Prostate gland (tissue), 2 donors: ENCODE data around the gene KIF26B. TPM values are rescaled to one million over a fixed set of nuclear protein-coding genes. Genes with fewer than 3 reads are reported as not detected.

Experiments
- DNase-seq: peaks from one replicate; pipeline ENCODE4 v3.0.0-alpha.2; 2019; ENCODE audit warnings: low spot score
- H3K27ac ChIP-seq, 2 donors: fragments of 200-600 bp; sonication (generic); 2 replicates each; pipeline ENCODE4 v1.5.1; 2017 to 2019
- H3K27me3 ChIP-seq: fragments of 200-600 bp; sonication (generic); replicated peaks from 2 replicates; pipeline ENCODE4 v1.5.1; 2019; ENCODE audit not compliant: insufficient read depth
- H3K36me3 ChIP-seq, 2 donors: fragments of 200-600 bp; sonication (generic); 1 replicate in 1 of 2; 2 replicates in 1 of 2; pipeline versions ENCODE4 v1.5.1 to v1.8.1; 2017 to 2019
- H3K4me1 ChIP-seq: fragments of 200-600 bp; sonication (generic); replicated peaks from 2 replicates; pipeline ENCODE4 v1.5.1; 2019
- H3K4me3 ChIP-seq, 2 donors: fragments of 200-600 bp; sonication (generic); 2 replicates each; pipeline ENCODE4 v1.5.1; 2017 to 2019
- H3K9me3 ChIP-seq: fragments of 200-600 bp; sonication (generic); 2 replicates; pipeline ENCODE4 v1.5.1; 2017
- POLR2A ChIP-seq: fragments of 450-650 bp; IDR thresholded peaks from one replicate; pipeline ENCODE4 v1.6.1; 2016; ENCODE audit warnings: antibody characterized with exemption, mild to moderate bottlenecking
- POLR2AphosphoS5 ChIP-seq: sonication (generic); formaldehyde crosslinking; IDR thresholded peaks from one replicate; pipeline ENCODE4 v1.6.1; 2017; ENCODE audit warnings: antibody characterized with exemption
- WGBS: methylation state at CpG from one replicate; pipeline ENCODE4 v1.1.5; 2018; 5-methylcytosine and 5-hydroxymethylcytosine counted together
- intact Hi-C: fragments of 100-400 bp; cut with DNase I; formaldehyde crosslinking; loops from one replicate; pipeline ENCODE4 v1.14.2; 2022
- total RNA-seq, 2 donors: library from RNA; depleted of rRNA; stranded (reverse); fragments of >200 nt; gene quantifications; one replicate each; pipeline ENCODE4 v1.1.0, GENCODE V29; 2016
- TF ChIP-seq, protein P1 (sequence below), 4 experiments: fragments of 200-600 bp in 2 of 4; fragments of 450-650 bp in 2 of 4; sonication (generic) in 2 of 4; IDR thresholded peaks; 1 replicate in 3 of 4; 2 replicates in 1 of 4; pipeline ENCODE4 v1.5.1; 2016 to 2019; ENCODE audit warnings: antibody characterized with exemption in 4 of 4, mild to moderate bottlenecking in 2 of 4, moderate library complexity in 2 of 4

The KIF26B gene
- total RNA-seq, 2 donors from 2014 or later: 3.3 to 3.8 TPM

DNA sequence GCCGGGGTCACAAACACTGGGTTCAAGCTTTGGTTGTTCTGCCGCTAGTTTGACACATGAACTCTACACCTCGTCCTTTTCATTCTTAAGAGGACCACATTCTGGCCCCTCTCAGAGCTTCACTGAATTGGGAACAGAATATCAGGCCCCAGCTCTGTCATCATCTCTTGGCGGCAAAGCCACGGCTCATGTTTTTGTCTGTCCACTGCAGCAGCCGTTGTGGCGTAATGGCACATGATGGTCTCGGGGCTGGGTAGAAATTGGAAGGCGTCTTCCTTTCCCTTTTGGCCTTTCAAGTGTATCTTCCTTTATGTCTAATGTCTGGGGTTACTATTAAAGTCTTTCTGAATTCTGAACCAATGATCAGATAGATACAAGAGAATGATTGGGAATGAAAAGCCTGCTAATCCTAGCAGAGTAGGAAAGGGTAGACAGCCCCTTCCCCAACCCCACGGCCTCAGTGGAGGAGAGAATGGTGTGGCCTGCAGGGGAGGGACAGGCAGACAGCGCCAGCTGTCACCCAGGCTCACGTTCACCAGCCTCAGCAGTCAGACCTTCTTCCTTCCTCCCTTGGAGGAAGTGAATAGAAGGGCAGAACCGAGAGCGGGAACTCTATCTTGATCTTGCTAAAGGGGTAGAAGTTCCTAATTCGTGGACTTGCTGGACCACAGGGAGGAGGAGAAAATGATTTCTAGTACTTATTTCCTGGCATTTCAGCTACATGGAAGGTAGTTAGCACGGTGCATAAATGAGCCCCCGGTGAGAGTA, 498.1 kb downstream of the KIF26B start:
- no peak for DNase-seq

DNA sequence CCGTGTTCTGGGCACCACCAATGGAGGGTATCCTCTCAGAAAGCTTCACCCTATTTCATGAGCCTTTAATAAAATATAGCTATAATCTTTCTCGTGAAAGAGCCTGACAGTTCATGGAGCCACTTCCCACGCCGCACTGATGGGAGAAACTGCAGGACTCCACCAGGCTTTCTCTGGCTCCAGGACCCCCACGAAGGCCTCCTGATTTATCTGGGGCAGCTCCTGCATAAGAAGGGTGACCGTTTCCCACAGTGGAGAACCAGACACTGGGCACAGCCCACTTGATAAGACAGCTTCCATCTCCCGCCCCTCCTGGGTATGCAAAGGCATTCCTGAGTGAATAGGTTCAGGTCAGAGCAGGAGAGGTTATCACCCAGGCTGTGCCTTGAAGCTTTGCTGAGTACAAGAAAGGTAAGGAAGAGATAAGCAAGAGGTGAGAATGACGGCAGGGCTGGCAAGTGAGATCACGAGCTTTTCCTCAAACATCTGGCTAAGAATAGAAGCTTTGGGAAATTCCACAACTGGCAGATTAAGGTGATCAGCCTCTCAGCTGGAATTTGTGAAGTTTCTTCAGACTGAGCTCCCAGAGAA, 499.8 kb downstream of the KIF26B start:
- WGBS: 77% methylated on average over 9 of the region's 9 CpGs
- no peak for DNase-seq
- intact Hi-C loops: no loop called here

More for the DNA sequence above, 498.1 kb downstream of the KIF26B start:
- Histone ChIP-seq H3K9me3 (no peaks in the 10 kb centered on the region), H3K27ac (no peak overlapping the region), H3K36me3 (no peaks in the 10 kb centered on the region), H3K4me3 (no peak overlapping the region), H3K27me3 (no peaks in the 10 kb centered on the region), H3K4me1 (no peaks in the 10 kb centered on the region)
- TF ChIP-seq POLR2A: no peak
- no peak for TF ChIP-seq POLR2AphosphoS5
- TF ChIP-seq, protein P1, sequence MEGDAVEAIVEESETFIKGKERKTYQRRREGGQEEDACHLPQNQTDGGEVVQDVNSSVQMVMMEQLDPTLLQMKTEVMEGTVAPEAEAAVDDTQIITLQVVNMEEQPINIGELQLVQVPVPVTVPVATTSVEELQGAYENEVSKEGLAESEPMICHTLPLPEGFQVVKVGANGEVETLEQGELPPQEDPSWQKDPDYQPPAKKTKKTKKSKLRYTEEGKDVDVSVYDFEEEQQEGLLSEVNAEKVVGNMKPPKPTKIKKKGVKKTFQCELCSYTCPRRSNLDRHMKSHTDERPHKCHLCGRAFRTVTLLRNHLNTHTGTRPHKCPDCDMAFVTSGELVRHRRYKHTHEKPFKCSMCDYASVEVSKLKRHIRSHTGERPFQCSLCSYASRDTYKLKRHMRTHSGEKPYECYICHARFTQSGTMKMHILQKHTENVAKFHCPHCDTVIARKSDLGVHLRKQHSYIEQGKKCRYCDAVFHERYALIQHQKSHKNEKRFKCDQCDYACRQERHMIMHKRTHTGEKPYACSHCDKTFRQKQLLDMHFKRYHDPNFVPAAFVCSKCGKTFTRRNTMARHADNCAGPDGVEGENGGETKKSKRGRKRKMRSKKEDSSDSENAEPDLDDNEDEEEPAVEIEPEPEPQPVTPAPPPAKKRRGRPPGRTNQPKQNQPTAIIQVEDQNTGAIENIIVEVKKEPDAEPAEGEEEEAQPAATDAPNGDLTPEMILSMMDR (IDR thresholded peaks at IDR 0.05): no peak
- WGBS: 91% methylated on average over 17 of the region's 17 CpGs
- intact Hi-C loops: no loop called here

DNA sequence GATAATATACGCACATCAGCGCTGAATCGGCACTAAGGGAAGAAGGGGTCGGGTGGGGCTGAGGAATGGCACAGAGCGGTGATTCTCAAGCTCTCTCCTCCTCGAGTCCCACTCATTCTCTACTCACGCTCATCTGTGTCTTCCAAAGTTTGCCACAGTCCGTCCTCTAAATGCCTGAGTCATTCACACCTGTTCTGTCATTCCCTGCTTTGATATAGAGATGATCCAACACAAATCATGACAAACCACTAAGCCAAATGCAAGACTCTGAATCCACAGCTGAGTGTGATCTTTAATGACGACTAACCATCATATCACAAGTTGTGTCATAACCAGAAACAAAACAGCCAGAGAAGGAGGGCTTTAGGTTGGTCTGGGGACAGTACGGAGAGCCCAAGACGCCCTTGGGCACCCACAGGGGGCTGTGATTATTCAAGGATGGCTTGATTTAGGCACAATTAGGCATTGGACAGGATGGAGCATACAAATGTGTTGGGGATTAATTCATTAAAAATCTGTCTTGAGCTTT, 501.5 kb downstream of the KIF26B start:
- 94% methylated on average over 11 of the region's 11 CpGs for WGBS
- intact Hi-C loops: no loop called here

More for the DNA sequence above, 499.8 kb downstream of the KIF26B start:
- TF ChIP-seq, protein P1 (IDR thresholded peaks at IDR 0.05): no peak
- TF ChIP-seq POLR2AphosphoS5: no peak
- no peak for TF ChIP-seq POLR2A
- H3K27me3 ChIP-seq: no peaks in the 10 kb centered on the region
- H3K27ac ChIP-seq: no peak overlapping the region
- H3K4me1 ChIP-seq: no peaks in the 10 kb centered on the region
- H3K9me3 ChIP-seq: no peaks in the 10 kb centered on the region
- no peak overlapping the region for H3K4me3 ChIP-seq
- H3K36me3 ChIP-seq: no peaks in the 10 kb centered on the region

DNA sequence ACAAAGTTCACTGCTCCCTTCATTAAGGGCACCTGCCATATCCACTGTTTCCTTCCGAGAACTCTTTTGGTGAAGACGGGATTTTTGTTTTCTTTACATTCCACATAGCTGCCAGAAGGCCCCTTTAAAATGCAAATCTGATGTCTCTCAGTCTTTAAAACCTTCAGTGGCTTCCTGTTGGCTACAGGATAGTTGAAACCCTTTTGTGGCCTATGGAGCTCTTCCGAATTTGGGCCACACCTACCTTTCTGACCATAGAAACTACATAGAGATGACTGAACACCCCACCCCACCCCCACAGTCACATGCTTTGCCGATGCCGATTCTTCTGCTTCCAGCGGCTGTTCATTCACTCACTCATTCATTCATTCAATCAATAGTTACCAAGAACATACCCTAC, 502.6 kb downstream of the KIF26B start:
- 86% methylated on average over 6 of the region's 6 CpGs for WGBS
- H3K27me3 ChIP-seq: no peaks in the 10 kb centered on the region
- H3K27ac ChIP-seq: no peak overlapping the region
- H3K9me3 ChIP-seq: no peaks in the 10 kb centered on the region
- no peak for DNase-seq
- H3K36me3 ChIP-seq: no peaks in the 10 kb centered on the region
- intact Hi-C loops: no loop called here
- no peaks in the 10 kb centered on the region for H3K4me1 ChIP-seq
- H3K4me3 ChIP-seq: no peak overlapping the region
- TF ChIP-seq, protein P1 (IDR thresholded peaks at IDR 0.05): no peak
- no peak for TF ChIP-seq POLR2AphosphoS5
- TF ChIP-seq POLR2A: no peak

More for the DNA sequence above, 501.5 kb downstream of the KIF26B start:
- no peak overlapping the region for H3K27ac ChIP-seq
- no peaks in the 10 kb centered on the region for H3K9me3 ChIP-seq
- no peak overlapping the region for H3K4me3 ChIP-seq
- no peaks in the 10 kb centered on the region for H3K36me3 ChIP-seq
- TF ChIP-seq POLR2A: no peak
- no peak for TF ChIP-seq POLR2AphosphoS5
- TF ChIP-seq, protein P1 (IDR thresholded peaks at IDR 0.05): no peak
- no peaks in the 10 kb centered on the region for H3K4me1 ChIP-seq
- no peak for DNase-seq
- H3K27me3 ChIP-seq: no peaks in the 10 kb centered on the region
